Measurements from ENCODE around the gene ITGA2B.

The ITGA2B gene

DNA sequence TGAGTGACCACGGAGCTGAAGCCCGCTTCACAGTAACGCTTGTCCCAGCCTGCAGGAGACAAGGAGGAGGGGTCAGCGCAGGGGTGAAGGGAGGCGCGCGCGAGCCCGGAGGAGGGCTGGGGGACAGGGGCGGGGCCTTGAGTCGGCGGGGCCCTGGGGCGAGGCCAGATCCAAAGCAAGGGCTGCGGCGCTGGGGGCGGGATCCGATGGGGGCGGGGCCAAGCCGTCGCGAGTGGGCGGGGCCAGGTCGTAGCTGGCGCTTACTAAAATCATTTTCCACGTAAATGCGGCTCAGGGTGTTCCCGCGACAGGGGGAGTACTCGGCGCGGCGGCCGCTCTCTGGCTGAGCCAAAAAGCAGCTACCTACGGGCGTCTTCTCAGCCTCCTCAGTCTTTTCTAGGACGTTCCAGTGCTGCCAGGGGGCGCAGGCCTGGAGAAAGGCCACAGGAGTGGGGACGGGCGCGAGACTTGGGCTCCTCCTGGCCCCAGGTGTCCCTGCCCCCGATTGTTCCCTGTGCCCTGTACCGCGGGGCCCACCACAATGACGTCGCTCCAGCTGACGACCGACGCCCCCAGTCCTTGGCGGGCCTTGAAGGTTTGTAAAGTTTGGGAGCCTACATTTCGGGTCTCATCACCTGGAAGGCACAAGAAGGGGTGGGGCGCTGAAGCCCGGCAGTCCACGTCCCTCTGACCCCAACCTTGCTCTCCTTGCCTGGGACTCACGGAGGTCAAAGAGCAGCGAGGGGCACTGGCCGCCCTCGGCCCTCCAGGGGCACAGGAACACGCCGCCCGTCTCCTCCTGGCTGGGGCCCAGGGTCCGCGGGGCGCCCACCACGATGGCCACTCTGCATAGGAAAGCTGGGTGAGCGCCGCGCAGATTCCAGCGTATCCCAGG lies 3.9 kb downstream of the ITGA2B start:
- DNase-seq (ENCODE audit: low read depth) = peak; percentile 5
- in situ Hi-C loops (cut with HindIII; ENCODE audit: low sequenced_read_pairs) = no loop called here
- TF ChIP-seq CTCF (IDR thresholded peaks at IDR 0.05; ENCODE audit: low read depth, low read length, missing control alignments) = peak; percentile 22
- peak overlapping the region; percentile 50 for H3K4me3 ChIP-seq (ENCODE audit: low read depth, low read length)

DNA sequence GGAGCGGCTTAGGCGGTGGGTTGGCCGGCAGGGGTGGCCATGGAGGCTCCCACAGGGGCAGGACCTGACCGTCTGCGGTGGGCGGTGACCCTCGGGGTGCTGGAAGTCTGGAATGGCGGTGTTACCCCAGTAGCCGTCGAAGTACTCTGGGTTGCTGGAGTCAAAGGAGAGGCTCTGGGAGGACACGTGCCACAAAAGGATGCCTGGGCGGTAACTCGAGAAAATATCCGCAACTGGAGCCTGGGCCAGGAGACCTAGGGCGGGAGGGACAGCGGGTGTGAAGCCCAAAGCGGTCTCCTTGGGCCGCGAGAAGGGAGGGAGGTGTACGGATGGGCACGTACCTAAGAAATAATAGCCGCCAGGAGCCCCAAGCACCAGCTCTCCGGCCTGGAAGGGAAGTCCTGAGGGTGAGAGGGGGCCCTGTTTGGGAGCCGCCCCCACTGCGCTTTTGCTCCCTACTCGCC lies 4.6 kb downstream of the ITGA2B start:
- H3K4me3 ChIP-seq (ENCODE audit: low read depth, low read length) = peak overlapping the region; percentile 50
- no peak for TF ChIP-seq CTCF (IDR thresholded peaks at IDR 0.05; ENCODE audit: low read depth, low read length, missing control alignments)
- no peak for DNase-seq (ENCODE audit: low read depth)
- in situ Hi-C loops (cut with HindIII; ENCODE audit: low sequenced_read_pairs) = no loop called here

- in situ Hi-C loops (cut with HindIII; ENCODE audit: low sequenced_read_pairs) = no loop called here
- no peak for DNase-seq (ENCODE audit: low read depth)
- TF ChIP-seq CTCF (IDR thresholded peaks at IDR 0.05; ENCODE audit: low read depth, low read length, missing control alignments) = no peak
- no peak overlapping the region for H3K4me3 ChIP-seq (ENCODE audit: low read depth, low read length)
Measured at GRCh38 chr17:44384281-44384822, 5.1 kb downstream of the ITGA2B start.

GRCh38 chr17:44383861-44384260 lies 5.6 kb downstream of the ITGA2B start:
- in situ Hi-C loops (cut with HindIII; ENCODE audit: low sequenced_read_pairs) = no loop called here
- no peak for DNase-seq (ENCODE audit: low read depth)
- TF ChIP-seq CTCF (IDR thresholded peaks at IDR 0.05; ENCODE audit: low read depth, low read length, missing control alignments) = no peak
- H3K4me3 ChIP-seq (ENCODE audit: low read depth, low read length) = no peak overlapping the region

DNA sequence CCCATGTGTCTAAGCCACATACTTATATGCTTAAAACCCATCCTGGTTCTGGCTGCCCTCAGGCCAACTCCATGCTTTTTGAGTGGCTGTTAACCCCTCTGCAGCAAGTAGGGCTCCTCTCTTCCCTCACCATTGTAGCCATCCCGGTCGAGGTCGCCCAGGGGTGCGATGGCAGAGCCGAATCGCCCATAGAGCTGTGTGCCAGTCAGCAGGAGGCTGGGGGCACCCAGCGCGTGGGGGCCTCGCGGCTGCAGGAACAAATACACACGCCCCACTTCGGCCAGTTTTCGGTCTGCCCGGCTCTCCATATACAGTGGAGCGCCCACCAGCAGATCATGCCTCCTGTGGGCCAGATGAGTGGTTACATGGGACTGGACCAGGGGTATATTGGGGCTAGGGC lies 6.1 kb downstream of the ITGA2B start:
- TF ChIP-seq CTCF (IDR thresholded peaks at IDR 0.05; ENCODE audit: low read depth, low read length, missing control alignments) = no peak
- no peak for DNase-seq (ENCODE audit: low read depth)
- H3K4me3 ChIP-seq (ENCODE audit: low read depth, low read length) = no peak overlapping the region
- in situ Hi-C loops (cut with HindIII; ENCODE audit: low sequenced_read_pairs) = no loop called here

DNA sequence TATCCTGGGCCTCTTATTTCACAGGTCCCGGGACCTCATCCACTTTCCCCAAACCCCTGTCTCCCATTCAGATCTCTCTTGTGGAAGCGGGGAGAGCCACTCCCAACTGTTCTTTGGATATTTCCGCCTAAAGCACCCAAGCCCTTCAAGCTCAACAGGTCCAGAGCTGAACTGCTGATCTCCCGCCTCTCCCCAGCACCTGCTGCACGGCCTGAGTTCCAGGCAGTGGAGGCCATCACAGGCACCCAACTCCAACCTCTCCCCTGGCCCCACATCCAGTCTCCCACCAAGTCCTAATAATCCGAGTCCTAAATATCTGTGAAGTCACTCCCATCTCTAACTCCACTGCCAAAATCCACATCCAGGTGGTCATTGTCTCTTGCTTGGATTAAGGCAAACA lies 6.5 kb downstream of the ITGA2B start:
- TF ChIP-seq CTCF (IDR thresholded peaks at IDR 0.05; ENCODE audit: low read depth, low read length, missing control alignments) = no peak
- no peak overlapping the region for H3K4me3 ChIP-seq (ENCODE audit: low read depth, low read length)
- no peak for DNase-seq (ENCODE audit: low read depth)
- in situ Hi-C loops (cut with HindIII; ENCODE audit: low sequenced_read_pairs) = no loop called here
